Stimulated activated CD4-positive, alpha-beta T cell treated with anti-CD3 and anti-CD28 coated beads, Interleukin-2, amount 100 ng/mL, for 4 hours (primary cell): ENCODE data around the gene GALNT10.

Experiments used
- DNase-seq: peaks from one replicate; pipeline ENCODE4 v3.0.0-alpha.2; 2020; ENCODE audit warnings: low read depth

GALNT10 gene

GRCh38 chr5:154296525-154297159, 106.1 kb downstream of the GALNT10 start:
- DNase-seq = no peak

GRCh38 chr5:154298065-154298464, 107.5 kb downstream of the GALNT10 start:
- DNase-seq = no peak

GRCh38 chr5:154300207-154300883, 109.8 kb downstream of the GALNT10 start:
- no peak for DNase-seq

GRCh38 chr5:154301726-154302125, 111.2 kb downstream of the GALNT10 start:
- DNase-seq = no peak

- DNase-seq = no peak
Observed at GRCh38 chr5:154302161-154302560, 111.6 kb downstream of the GALNT10 start.

- DNase-seq = no peak
Observed at GRCh38 chr5:154303133-154303532, 112.6 kb downstream of the GALNT10 start.

GRCh38 chr5:154308443-154309370, 118.2 kb downstream of the GALNT10 start:
- no peak for DNase-seq

GRCh38 chr5:154309371-154309745, 118.8 kb downstream of the GALNT10 start:
- no peak for DNase-seq

GRCh38 chr5:154309805-154310204, 119.3 kb downstream of the GALNT10 start:
- no peak for DNase-seq

GRCh38 chr5:154311362-154311761, 120.8 kb downstream of the GALNT10 start:
- no peak for DNase-seq

GRCh38 chr5:154312000-154312399, 121.5 kb downstream of the GALNT10 start:
- no peak for DNase-seq

- DNase-seq = no peak
Observed at GRCh38 chr5:154312576-154312975, 122.0 kb downstream of the GALNT10 start.

- DNase-seq = no peak
Observed at GRCh38 chr5:154313360-154314017, 123.0 kb downstream of the GALNT10 start.

- DNase-seq = no peak
Observed at GRCh38 chr5:154315196-154315595, 124.7 kb downstream of the GALNT10 start.

- no peak for DNase-seq
Observed at GRCh38 chr5:154315756-154316155, 125.2 kb downstream of the GALNT10 start.

GRCh38 chr5:154316223-154316935, 125.8 kb downstream of the GALNT10 start:
- DNase-seq = no peak

GRCh38 chr5:154317916-154318315, 127.4 kb downstream of the GALNT10 start:
- DNase-seq = no peak

- no peak for DNase-seq
Observed at GRCh38 chr5:154318691-154319090, 128.2 kb downstream of the GALNT10 start.

- no peak for DNase-seq
Observed at GRCh38 chr5:154319736-154320135, 129.2 kb downstream of the GALNT10 start.

GRCh38 chr5:154320224-154321089, 129.9 kb downstream of the GALNT10 start:
- DNase-seq = no peak

GRCh38 chr5:154321546-154321945, 131.0 kb downstream of the GALNT10 start:
- DNase-seq = no peak
